HCT116 (cell line): ENCODE results near the gene FRAS1. TPM values are rescaled to one million over a fixed set of nuclear protein-coding genes. Genes with fewer than 3 reads are reported as not detected.

Experiments used
- ATAC-seq: fragments of 200-7000 bp; cut with Tn5 transposase; 2 replicates; pipeline ENCODE4 v1.9.1; 2020; ENCODE audit warnings: mild to moderate bottlenecking, moderate library complexity
- BruUV-seq: library from RNA; stranded (reverse); fragments of 400-500 nt; replicated peaks from 2 replicates; lab custom pipeline; 2021; lab: Mats Ljungman, UMichigan
- CTCF ChIA-PET: fragments of 300-600 bp; sonication (Branson Sonifier 250); formaldehyde crosslinking; loops from one replicate; lab custom pipeline; 2021; ENCODE audit warnings: antibody characterized with exemption; lab: Charles Lee
- POLR2A ChIA-PET: fragments of 300-600, 350-600 bp; sonication (Branson Sonifier 250); formaldehyde crosslinking; loops from one replicate; lab custom pipeline; 2021; ENCODE audit warnings: antibody characterized with exemption; lab: Charles Lee
- RAD21 ChIA-PET, 2 experiments: fragments of 300-600 bp; sonication (Branson Sonifier 250); formaldehyde crosslinking; loops; one replicate each; lab custom pipeline; 2023; ENCODE audit warnings: low total read pairs in 2 of 2; ENCODE audit not compliant: uncharacterized antibody in 2 of 2, unreplicated experiment in 2 of 2, low non-redundant PET in 1 of 2; lab: Charles Lee
- DNase-seq: peaks from one replicate; pipeline ENCODE4 v3.0.0-alpha.2; 2010; ENCODE audit warnings: low read depth, low spot score
- H2AFZ ChIP-seq: fragments of 200-600 bp; shearing (Covaris generic), sonication (generic); 2 replicates; pipeline ENCODE4 v1.6.1; 2017; ENCODE audit warnings: low read depth, mixed run types, mixed read lengths, antibody characterized with exemption, low read length; ENCODE audit not compliant: poor library complexity, severe bottlenecking
- H3K27ac ChIP-seq: 2 replicates; pipeline ENCODE4 v1.5.1; 2012; ENCODE audit warnings: low read depth, low read length
- H3K27me3 ChIP-seq: fragments of 200-600 bp; sonication (generic); 2 replicates; pipeline ENCODE4 v1.6.1; 2016; ENCODE audit warnings: mixed run types, low read length, mixed read lengths; ENCODE audit not compliant: insufficient read depth
- H3K36me3 ChIP-seq, 2 experiments: fragments of 200-500 bp in 1 of 2; fragments of 200-600 bp in 1 of 2; sonication (Bioruptor generic) in 1 of 2; sonication (generic) in 1 of 2; 2 replicates each; pipeline versions ENCODE4 v1.5.1 to v1.6.1; 2014 to 2016; ENCODE audit warnings: low read length in 2 of 2, inconsistent platforms in 1 of 2, mixed read lengths in 1 of 2, mixed run types in 1 of 2; ENCODE audit not compliant: insufficient read depth in 2 of 2, control insufficient read depth in 1 of 2
- H3K4me1 ChIP-seq, 2 experiments: fragments of 200-600 bp in 1 of 2; sonication (generic) in 1 of 2; 2 replicates each; pipeline versions ENCODE4 v1.5.1 to v1.6.1; 2012 to 2017; ENCODE audit warnings: low read length in 2 of 2, inconsistent platforms in 1 of 2, mild to moderate bottlenecking in 1 of 2, mixed read lengths in 1 of 2, mixed run types in 1 of 2, moderate library complexity in 1 of 2; ENCODE audit not compliant: insufficient read depth in 2 of 2, control insufficient read depth in 1 of 2
- H3K4me2 ChIP-seq: fragments of 200-600 bp; sonication (generic); 2 replicates; pipeline ENCODE4 v1.6.1; 2017; ENCODE audit warnings: mixed run types, low read length, mixed read lengths
- H3K4me3 ChIP-seq, 2 experiments: fragments of 200-600 bp in 1 of 2; sonication (generic) in 1 of 2; replicated peaks in 1 of 2; 2 replicates each; pipeline ENCODE4 v1.5.1; 2011 to 2016; ENCODE audit warnings: low read length in 2 of 2, control low read depth in 1 of 2, low read depth in 1 of 2, mild to moderate bottlenecking in 1 of 2, mixed read lengths in 1 of 2, mixed run types in 1 of 2
- H3K79me2 ChIP-seq: fragments of 200-600 bp; sonication (generic); 2 replicates; pipeline ENCODE4 v1.6.1; 2017; ENCODE audit warnings: mild to moderate bottlenecking, mixed run types, low read length, moderate library complexity, mixed read lengths; ENCODE audit not compliant: insufficient read depth
- H3K9ac ChIP-seq: fragments of 200-600 bp; sonication (generic); 2 replicates; pipeline ENCODE4 v1.6.1; 2016; ENCODE audit warnings: low read length, mixed read lengths
- H3K9me2 ChIP-seq: fragments of 200-600 bp; sonication (generic), shearing (Covaris generic); 2 replicates; pipeline ENCODE4 v1.6.1; 2017; ENCODE audit warnings: mixed run types, mild to moderate bottlenecking, moderate library complexity; ENCODE audit not compliant: insufficient read depth
- H3K9me3 ChIP-seq, 2 experiments: fragments of 200-500 bp in 1 of 2; fragments of 200-600 bp in 1 of 2; sonication (Bioruptor generic) in 1 of 2; sonication (generic) in 1 of 2; 2 replicates each; pipeline ENCODE4 v1.6.1; 2014 to 2017; ENCODE audit warnings: low read length in 2 of 2, mixed read lengths in 2 of 2, inconsistent platforms in 1 of 2, low read depth in 1 of 2, mild to moderate bottlenecking in 1 of 2, mixed run types in 1 of 2, moderate library complexity in 1 of 2; ENCODE audit not compliant: control insufficient read depth in 1 of 2, insufficient read depth in 1 of 2
- H4K20me1 ChIP-seq: fragments of 200-600 bp; sonication (generic), shearing (Covaris generic); 2 replicates; pipeline ENCODE4 v1.6.1; 2017; ENCODE audit warnings: mixed run types, mild to moderate bottlenecking, moderate library complexity; ENCODE audit not compliant: insufficient read depth
- CEBPB ChIP-seq: IDR thresholded peaks from 2 replicates; pipeline ENCODE4 v1.6.1; 2012; ENCODE audit warnings: low read depth
- FOSL1 ChIP-seq: IDR thresholded peaks from 2 replicates; pipeline ENCODE4 v1.6.1; 2012; ENCODE audit warnings: low read depth
- POLR2AphosphoS5 ChIP-seq: IDR thresholded peaks from 2 replicates; pipeline ENCODE4 v1.6.1; 2011; ENCODE audit warnings: mild to moderate bottlenecking, low read depth, low read length, moderate library complexity
- SIN3A ChIP-seq: IDR thresholded peaks from 2 replicates; pipeline ENCODE4 v1.6.1; 2012; ENCODE audit warnings: low read depth
- SRF ChIP-seq: IDR thresholded peaks from 2 replicates; pipeline ENCODE4 v1.6.1; 2012; ENCODE audit warnings: low read depth
- YY1 ChIP-seq: IDR thresholded peaks from 2 replicates; pipeline ENCODE4 v1.6.1; 2011; ENCODE audit warnings: low read length, low read depth, moderate library complexity, mild to moderate bottlenecking; ENCODE audit not compliant: insufficient replicate concordance; ENCODE audit errors: extremely low read depth
- intact Hi-C: fragments of 100-400 bp; cut with micrococcal nuclease; formaldehyde crosslinking; loops from 2 replicates; pipeline ENCODE4 v1.10.0; 2022
- total RNA-seq: library from RNA; stranded (reverse); gene quantifications from one replicate; pipeline ENCODE4 v1.2.1, GENCODE V29; 2021; ENCODE audit not compliant: unreplicated experiment
- TF ChIP-seq, protein P1 (sequence below): IDR thresholded peaks from 2 replicates; pipeline ENCODE4 v1.6.1; 2011; ENCODE audit warnings: mild to moderate bottlenecking, low read length, moderate library complexity; ENCODE audit not compliant: insufficient replicate concordance; ENCODE audit errors: extremely low read depth
- TF ChIP-seq, protein P2 (sequence below): IDR thresholded peaks from 2 replicates; pipeline ENCODE4 v1.6.1; 2012; ENCODE audit warnings: low read depth

FRAS1 gene
- total RNA-seq, 1 experiment from 2014 or later = 33.5 TPM

- TF ChIP-seq YY1 = no peak
- no peak for TF ChIP-seq FOSL1
- no peak for TF ChIP-seq SRF
- no peak for TF ChIP-seq CEBPB
- no peaks in the 10 kb centered on the region for H3K9me3 ChIP-seq
- CTCF ChIA-PET = no interaction called here
- H4K20me1 ChIP-seq = no peaks in the 10 kb centered on the region
- no peak for DNase-seq
- H3K4me1 ChIP-seq = peaks cover 69 to 82% of the 10 kb centered on the region in 2 experiments
- POLR2A ChIA-PET = interaction anchor here (1.2 kb wide), 1 partner anchor 11 kb away, joined by 4 read pairs; no protein-coding TSS in a partner anchor
- no TSS peak for BruUV-seq
- RAD21 ChIA-PET = no interaction called here
- peak overlapping the region; percentile 90 for H3K9ac ChIP-seq
- H3K4me3 ChIP-seq = peak overlapping the region in 1 of 2 experiments; percentile 71; a peak in 1 of 4 replicates
- no peak overlapping the region for H2AFZ ChIP-seq
- no peaks in the 10 kb centered on the region for H3K9me2 ChIP-seq
- no peaks in the 10 kb centered on the region for H3K27me3 ChIP-seq
- intact Hi-C loops = loop anchor here (2.0 to 5.0 kb wide), 2 partner anchors 691 to 1476 kb away; partner anchors contain the start of genes CCNI and MRPL1
- H3K27ac ChIP-seq = peak overlapping the region; percentile 100
- peak overlapping the region; percentile 87 for H3K4me2 ChIP-seq
- H3K79me2 ChIP-seq = peaks cover 45% of the 10 kb centered on the region
- no peak for ATAC-seq
- H3K36me3 ChIP-seq = peaks cover 0 to 12% of the 10 kb centered on the region in 2 experiments; a peak in 1 of 4 replicates
Observed at GRCh38 chr4:78553529-78554060, 496.5 kb downstream of the FRAS1 start.

GRCh38 chr4:78556665-78557064 is 499.5 kb downstream of the FRAS1 start:
- no peak for TF ChIP-seq CEBPB
- TF ChIP-seq POLR2AphosphoS5 = peak; percentile 34; the same call in 1 of the 2 replicates
- no peak for TF ChIP-seq YY1
- TF ChIP-seq, protein P1, sequence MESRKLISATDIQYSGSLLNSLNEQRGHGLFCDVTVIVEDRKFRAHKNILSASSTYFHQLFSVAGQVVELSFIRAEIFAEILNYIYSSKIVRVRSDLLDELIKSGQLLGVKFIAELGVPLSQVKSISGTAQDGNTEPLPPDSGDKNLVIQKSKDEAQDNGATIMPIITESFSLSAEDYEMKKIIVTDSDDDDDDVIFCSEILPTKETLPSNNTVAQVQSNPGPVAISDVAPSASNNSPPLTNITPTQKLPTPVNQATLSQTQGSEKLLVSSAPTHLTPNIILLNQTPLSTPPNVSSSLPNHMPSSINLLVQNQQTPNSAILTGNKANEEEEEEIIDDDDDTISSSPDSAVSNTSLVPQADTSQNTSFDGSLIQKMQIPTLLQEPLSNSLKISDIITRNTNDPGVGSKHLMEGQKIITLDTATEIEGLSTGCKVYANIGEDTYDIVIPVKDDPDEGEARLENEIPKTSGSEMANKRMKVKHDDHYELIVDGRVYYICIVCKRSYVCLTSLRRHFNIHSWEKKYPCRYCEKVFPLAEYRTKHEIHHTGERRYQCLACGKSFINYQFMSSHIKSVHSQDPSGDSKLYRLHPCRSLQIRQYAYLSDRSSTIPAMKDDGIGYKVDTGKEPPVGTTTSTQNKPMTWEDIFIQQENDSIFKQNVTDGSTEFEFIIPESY = no peak
- TF ChIP-seq, protein P2, sequence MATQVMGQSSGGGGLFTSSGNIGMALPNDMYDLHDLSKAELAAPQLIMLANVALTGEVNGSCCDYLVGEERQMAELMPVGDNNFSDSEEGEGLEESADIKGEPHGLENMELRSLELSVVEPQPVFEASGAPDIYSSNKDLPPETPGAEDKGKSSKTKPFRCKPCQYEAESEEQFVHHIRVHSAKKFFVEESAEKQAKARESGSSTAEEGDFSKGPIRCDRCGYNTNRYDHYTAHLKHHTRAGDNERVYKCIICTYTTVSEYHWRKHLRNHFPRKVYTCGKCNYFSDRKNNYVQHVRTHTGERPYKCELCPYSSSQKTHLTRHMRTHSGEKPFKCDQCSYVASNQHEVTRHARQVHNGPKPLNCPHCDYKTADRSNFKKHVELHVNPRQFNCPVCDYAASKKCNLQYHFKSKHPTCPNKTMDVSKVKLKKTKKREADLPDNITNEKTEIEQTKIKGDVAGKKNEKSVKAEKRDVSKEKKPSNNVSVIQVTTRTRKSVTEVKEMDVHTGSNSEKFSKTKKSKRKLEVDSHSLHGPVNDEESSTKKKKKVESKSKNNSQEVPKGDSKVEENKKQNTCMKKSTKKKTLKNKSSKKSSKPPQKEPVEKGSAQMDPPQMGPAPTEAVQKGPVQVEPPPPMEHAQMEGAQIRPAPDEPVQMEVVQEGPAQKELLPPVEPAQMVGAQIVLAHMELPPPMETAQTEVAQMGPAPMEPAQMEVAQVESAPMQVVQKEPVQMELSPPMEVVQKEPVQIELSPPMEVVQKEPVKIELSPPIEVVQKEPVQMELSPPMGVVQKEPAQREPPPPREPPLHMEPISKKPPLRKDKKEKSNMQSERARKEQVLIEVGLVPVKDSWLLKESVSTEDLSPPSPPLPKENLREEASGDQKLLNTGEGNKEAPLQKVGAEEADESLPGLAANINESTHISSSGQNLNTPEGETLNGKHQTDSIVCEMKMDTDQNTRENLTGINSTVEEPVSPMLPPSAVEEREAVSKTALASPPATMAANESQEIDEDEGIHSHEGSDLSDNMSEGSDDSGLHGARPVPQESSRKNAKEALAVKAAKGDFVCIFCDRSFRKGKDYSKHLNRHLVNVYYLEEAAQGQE = no peak
- TF ChIP-seq SIN3A = no peak
- ChIA-PET POLR2A (no interaction called here), RAD21 (no interaction called here), CTCF (no interaction called here)
- Histone ChIP-seq H3K79me2 (peaks cover 54% of the 10 kb centered on the region), H3K4me2 (peak overlapping the region; percentile 58), H3K27me3 (no peaks in the 10 kb centered on the region), H4K20me1 (no peaks in the 10 kb centered on the region), H3K9me2 (no peaks in the 10 kb centered on the region), H3K9ac (peak overlapping the region; percentile 58), H3K4me1 (peaks cover 84 to 93% of the 10 kb centered on the region in 2 experiments), H2AFZ (no peak overlapping the region), H3K36me3 (peaks cover 0 to 13% of the 10 kb centered on the region in 2 experiments; a peak in 1 of 4 replicates), H3K4me3 (no peak overlapping the region), H3K9me3 (no peaks in the 10 kb centered on the region), H3K27ac (peak overlapping the region; percentile 100)
- intact Hi-C loops = no loop called here
- DNase-seq (peak; percentile 60), ATAC-seq (peak; percentile 29; the same call in 1 of the 2 replicates)
- no TSS peak for BruUV-seq
